Measurements from ENCODE around the gene CRYAB. TPM values are rescaled to one million over a fixed set of nuclear protein-coding genes. Genes with fewer than 3 reads are reported as not detected.
"Not testable (repeated sequence)": the region's sequence is repeated elsewhere in the genome, so short reads cannot be mapped to it uniquely, and the experiment has no call there.

The CRYAB gene
- total RNA-seq, 1 donor from 2014 or later = 35.5 TPM

DNA sequence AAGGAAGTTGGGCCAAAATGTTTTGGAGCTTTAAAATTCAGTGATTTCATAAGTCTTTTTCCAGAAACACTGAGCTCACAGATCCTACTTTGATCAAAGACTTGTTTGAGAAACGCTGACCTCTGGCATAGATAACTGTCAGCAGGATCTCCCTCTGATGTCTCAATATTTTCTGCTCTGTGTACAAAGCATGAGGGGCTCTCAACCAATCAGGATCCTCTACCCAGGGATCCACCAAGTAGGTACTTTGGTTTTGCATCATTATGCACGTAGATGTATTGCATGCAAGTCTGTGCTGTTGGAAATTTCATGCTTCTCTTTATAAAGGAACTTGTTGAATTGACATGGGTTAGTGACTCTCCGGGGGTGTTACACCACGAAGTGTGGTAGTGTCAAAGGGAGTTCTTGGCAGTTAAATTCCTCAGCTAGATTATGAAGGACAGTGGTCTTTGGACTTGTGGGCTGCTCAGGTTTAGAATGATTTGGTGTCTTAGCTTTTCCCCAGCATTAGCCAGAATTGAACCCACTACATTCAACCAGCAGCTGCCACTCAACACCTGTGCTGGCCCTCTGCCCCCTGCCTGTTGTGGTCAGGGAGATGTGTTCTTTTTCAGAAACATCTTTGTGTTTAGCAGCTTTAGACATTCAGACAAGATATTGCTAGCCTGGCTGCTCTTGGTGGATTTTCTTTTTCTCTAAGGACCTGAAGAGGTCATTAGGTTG lies 23.9 kb upstream of the CRYAB start:
- peak; percentile 42 for DNase-seq (ENCODE audit: extremely low spot score, unreplicated experiment)
- no peak overlapping the region for H3K4me3 Mint-ChIP-seq (ENCODE audit: unreplicated experiment)
- H3K27me3 Mint-ChIP-seq (ENCODE audit: unreplicated experiment) = no peaks in the 10 kb centered on the region
- H3K27ac Mint-ChIP-seq (ENCODE audit: unreplicated experiment) = peak overlapping the region; percentile 27
- TF ChIP-seq, protein P1, sequence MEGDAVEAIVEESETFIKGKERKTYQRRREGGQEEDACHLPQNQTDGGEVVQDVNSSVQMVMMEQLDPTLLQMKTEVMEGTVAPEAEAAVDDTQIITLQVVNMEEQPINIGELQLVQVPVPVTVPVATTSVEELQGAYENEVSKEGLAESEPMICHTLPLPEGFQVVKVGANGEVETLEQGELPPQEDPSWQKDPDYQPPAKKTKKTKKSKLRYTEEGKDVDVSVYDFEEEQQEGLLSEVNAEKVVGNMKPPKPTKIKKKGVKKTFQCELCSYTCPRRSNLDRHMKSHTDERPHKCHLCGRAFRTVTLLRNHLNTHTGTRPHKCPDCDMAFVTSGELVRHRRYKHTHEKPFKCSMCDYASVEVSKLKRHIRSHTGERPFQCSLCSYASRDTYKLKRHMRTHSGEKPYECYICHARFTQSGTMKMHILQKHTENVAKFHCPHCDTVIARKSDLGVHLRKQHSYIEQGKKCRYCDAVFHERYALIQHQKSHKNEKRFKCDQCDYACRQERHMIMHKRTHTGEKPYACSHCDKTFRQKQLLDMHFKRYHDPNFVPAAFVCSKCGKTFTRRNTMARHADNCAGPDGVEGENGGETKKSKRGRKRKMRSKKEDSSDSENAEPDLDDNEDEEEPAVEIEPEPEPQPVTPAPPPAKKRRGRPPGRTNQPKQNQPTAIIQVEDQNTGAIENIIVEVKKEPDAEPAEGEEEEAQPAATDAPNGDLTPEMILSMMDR (IDR thresholded peaks at IDR 0.05) = no peak
- no peaks in the 10 kb centered on the region for H3K36me3 Mint-ChIP-seq (ENCODE audit: unreplicated experiment)
- H3K9me3 Mint-ChIP-seq (ENCODE audit: unreplicated experiment) = no peaks in the 10 kb centered on the region
- H3K4me1 Mint-ChIP-seq (ENCODE audit: unreplicated experiment) = peaks cover 35% of the 10 kb centered on the region

DNA sequence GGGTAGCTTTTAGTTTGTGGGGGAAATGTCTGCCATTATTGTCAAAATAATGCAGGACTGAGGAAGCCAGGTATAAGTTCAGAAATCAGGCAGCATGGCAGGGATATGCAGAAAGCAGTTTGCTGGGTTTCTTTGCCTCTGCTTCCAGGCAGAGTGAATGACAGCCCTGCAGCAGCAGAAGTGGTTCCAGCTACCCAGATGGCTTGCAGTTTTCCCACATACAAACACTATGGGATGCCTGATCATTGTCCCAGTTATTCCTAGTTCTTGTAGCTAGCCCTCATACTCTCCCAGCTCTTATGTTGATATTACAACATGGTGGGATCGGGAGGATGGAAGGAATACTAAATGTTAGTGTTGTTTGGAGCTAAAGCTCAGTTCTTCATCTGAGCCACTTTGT lies 22.7 kb upstream of the CRYAB start:
- DNase-seq (ENCODE audit: extremely low spot score, unreplicated experiment) = no peak
- H3K36me3 Mint-ChIP-seq (ENCODE audit: unreplicated experiment) = no peaks in the 10 kb centered on the region
- H3K4me3 Mint-ChIP-seq (ENCODE audit: unreplicated experiment) = no peak overlapping the region
- TF ChIP-seq, protein P1 (IDR thresholded peaks at IDR 0.05) = no peak
- peaks cover 33% of the 10 kb centered on the region for H3K4me1 Mint-ChIP-seq (ENCODE audit: unreplicated experiment)
- H3K27ac Mint-ChIP-seq (ENCODE audit: unreplicated experiment) = no peak overlapping the region
- H3K27me3 Mint-ChIP-seq (ENCODE audit: unreplicated experiment) = no peaks in the 10 kb centered on the region
- H3K9me3 Mint-ChIP-seq (ENCODE audit: unreplicated experiment) = no peaks in the 10 kb centered on the region

DNA sequence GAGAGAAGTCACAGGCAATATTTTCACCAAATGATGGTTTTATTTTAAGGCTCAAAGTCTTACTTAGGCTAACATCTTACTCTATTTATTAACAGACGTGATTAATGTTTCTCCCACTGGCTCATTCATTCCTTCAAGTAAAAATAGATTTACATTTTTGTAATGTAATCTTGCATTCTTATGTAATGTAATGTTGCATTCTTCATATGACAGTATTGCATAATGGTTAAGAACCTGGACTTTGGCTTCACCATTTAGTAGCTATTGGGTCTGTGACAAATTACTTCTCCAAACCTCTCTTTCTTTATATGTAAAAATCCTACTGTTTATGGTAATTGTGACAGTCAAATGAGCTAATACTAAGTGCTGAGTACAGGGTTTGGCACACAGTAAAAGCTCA lies 22.3 kb upstream of the CRYAB start:
- Mint-ChIP-seq H3K4me3 (ENCODE audit: unreplicated experiment) (no peak overlapping the region), H3K4me1 (ENCODE audit: unreplicated experiment) (peaks cover 30% of the 10 kb centered on the region), H3K9me3 (ENCODE audit: unreplicated experiment) (no peaks in the 10 kb centered on the region), H3K36me3 (ENCODE audit: unreplicated experiment) (no peaks in the 10 kb centered on the region), H3K27me3 (ENCODE audit: unreplicated experiment) (no peaks in the 10 kb centered on the region), H3K27ac (ENCODE audit: unreplicated experiment) (no peak overlapping the region)
- DNase-seq (ENCODE audit: extremely low spot score, unreplicated experiment) = no peak
- TF ChIP-seq, protein P1 (IDR thresholded peaks at IDR 0.05) = no peak

DNA sequence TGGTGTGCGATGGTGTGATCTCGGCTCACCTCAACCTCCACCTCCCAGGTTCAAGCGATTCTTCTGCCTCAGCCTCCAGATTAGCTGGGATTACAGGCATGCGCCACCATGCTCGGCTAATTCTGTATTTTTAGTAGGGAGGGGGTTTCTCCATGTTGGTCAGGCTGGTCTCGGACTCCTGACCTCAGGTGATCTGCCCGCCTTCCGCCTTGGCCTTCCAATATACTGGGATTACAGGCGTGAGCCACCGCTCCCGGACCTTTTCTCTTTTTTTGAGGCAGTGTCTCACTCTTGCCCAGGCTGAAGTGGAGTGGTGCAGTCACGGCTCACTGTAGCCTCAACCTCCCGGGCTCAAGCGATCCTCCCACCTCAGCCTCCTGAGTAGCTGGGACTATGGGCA lies 21.6 kb upstream of the CRYAB start:
- H3K27ac Mint-ChIP-seq (ENCODE audit: unreplicated experiment); H3K9me3 Mint-ChIP-seq (ENCODE audit: unreplicated experiment); H3K27me3 Mint-ChIP-seq (ENCODE audit: unreplicated experiment); DNase-seq (ENCODE audit: extremely low spot score, unreplicated experiment); H3K36me3 Mint-ChIP-seq (ENCODE audit: unreplicated experiment); H3K4me3 Mint-ChIP-seq (ENCODE audit: unreplicated experiment): not testable (repeated sequence)
- peaks cover 23% of the 10 kb centered on the region for H3K4me1 Mint-ChIP-seq (ENCODE audit: unreplicated experiment)

DNA sequence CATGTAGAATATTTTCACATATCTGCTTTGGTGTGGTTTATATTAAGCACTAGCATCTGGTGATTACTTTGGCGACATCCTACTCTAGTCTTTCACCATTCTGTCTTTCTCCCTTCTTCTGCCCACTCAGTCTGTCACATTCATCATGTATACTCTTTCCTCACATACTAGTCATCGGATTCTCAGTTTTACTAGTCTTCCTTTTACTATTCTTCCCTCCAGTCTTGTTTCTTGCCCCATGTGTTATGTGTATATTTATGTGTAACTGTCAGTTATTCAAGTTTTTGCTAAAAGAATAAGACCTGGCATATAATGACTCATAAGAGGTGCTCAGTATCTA lies 21.0 kb upstream of the CRYAB start:
- Mint-ChIP-seq H3K4me1 (ENCODE audit: unreplicated experiment) (peaks cover 17% of the 10 kb centered on the region), H3K27me3 (ENCODE audit: unreplicated experiment) (no peaks in the 10 kb centered on the region), H3K36me3 (ENCODE audit: unreplicated experiment) (no peaks in the 10 kb centered on the region), H3K27ac (ENCODE audit: unreplicated experiment) (no peak overlapping the region), H3K9me3 (ENCODE audit: unreplicated experiment) (no peaks in the 10 kb centered on the region), H3K4me3 (ENCODE audit: unreplicated experiment) (no peak overlapping the region)
- TF ChIP-seq, protein P1 (IDR thresholded peaks at IDR 0.05) = no peak
- DNase-seq (ENCODE audit: extremely low spot score, unreplicated experiment) = no peak
